ENCODE data around the gene MMP28.

- TF ChIP-seq, protein P1, sequence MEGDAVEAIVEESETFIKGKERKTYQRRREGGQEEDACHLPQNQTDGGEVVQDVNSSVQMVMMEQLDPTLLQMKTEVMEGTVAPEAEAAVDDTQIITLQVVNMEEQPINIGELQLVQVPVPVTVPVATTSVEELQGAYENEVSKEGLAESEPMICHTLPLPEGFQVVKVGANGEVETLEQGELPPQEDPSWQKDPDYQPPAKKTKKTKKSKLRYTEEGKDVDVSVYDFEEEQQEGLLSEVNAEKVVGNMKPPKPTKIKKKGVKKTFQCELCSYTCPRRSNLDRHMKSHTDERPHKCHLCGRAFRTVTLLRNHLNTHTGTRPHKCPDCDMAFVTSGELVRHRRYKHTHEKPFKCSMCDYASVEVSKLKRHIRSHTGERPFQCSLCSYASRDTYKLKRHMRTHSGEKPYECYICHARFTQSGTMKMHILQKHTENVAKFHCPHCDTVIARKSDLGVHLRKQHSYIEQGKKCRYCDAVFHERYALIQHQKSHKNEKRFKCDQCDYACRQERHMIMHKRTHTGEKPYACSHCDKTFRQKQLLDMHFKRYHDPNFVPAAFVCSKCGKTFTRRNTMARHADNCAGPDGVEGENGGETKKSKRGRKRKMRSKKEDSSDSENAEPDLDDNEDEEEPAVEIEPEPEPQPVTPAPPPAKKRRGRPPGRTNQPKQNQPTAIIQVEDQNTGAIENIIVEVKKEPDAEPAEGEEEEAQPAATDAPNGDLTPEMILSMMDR (IDR thresholded peaks at IDR 0.05 in 8 of 11, conservative IDR thresholded peaks at IDR 0.05 in 3 of 11) = no peak
- TF ChIP-seq POLR2AphosphoS5 (IDR thresholded peaks at IDR 0.05) = no peak
- TF ChIP-seq POLR2A (IDR thresholded peaks at IDR 0.05) = no peak
Measured at GRCh38 chr17:35742896-35743477, 52.5 kb downstream of the MMP28 start.
